Trophoblast cell (in vitro differentiated cells and primary cell): ENCODE results near the gene FAM209B.

ENCODE experiments used
- DNase-seq, 2 donors: peaks; one replicate each; pipeline ENCODE4 v3.0.0-alpha.2; 2016
- H2AFZ ChIP-seq: 2 replicates; pipeline ENCODE4 v1.6.1; 2013; ENCODE audit warnings: low read length, moderate library complexity, mild to moderate bottlenecking; ENCODE audit not compliant: insufficient read depth, poor library complexity
- H2AK5ac ChIP-seq: 2 replicates; pipeline ENCODE4 v1.6.1; 2013; ENCODE audit warnings: mild to moderate bottlenecking, low read length
- H2BK120ac ChIP-seq: 2 replicates; pipeline ENCODE4 v1.6.1; 2013; ENCODE audit warnings: low read length, mild to moderate bottlenecking, moderate library complexity; ENCODE audit not compliant: insufficient read depth, poor library complexity
- H2BK12ac ChIP-seq: 2 replicates; pipeline ENCODE4 v1.6.1; 2013; ENCODE audit warnings: mild to moderate bottlenecking, low read length, moderate library complexity
- H2BK5ac ChIP-seq: 2 replicates; pipeline ENCODE4 v1.6.1; 2013; ENCODE audit warnings: low read length, low read depth, moderate library complexity, mild to moderate bottlenecking; ENCODE audit not compliant: poor library complexity
- H3K14ac ChIP-seq: 2 replicates; pipeline ENCODE4 v1.6.1; 2013; ENCODE audit warnings: mild to moderate bottlenecking, low read length
- H3K18ac ChIP-seq: 2 replicates; pipeline ENCODE4 v1.6.1; 2013; ENCODE audit warnings: mild to moderate bottlenecking, low read length
- H3K23ac ChIP-seq: 2 replicates; pipeline ENCODE4 v1.6.1; 2013; ENCODE audit warnings: low read length
- H3K27ac ChIP-seq: 2 replicates; pipeline ENCODE4 v1.5.1; 2013; ENCODE audit warnings: low read depth, mild to moderate bottlenecking, inconsistent platforms, low read length, moderate library complexity
- H3K27me3 ChIP-seq: 2 replicates; pipeline ENCODE4 v1.6.1; 2013; ENCODE audit warnings: inconsistent platforms, mild to moderate bottlenecking, low read length, moderate library complexity; ENCODE audit not compliant: insufficient read depth
- H3K36me3 ChIP-seq, 2 experiments: 1 replicate in 1 of 2; 2 replicates in 1 of 2; pipeline ENCODE4 v1.6.1; 2013; ENCODE audit warnings: low read length in 2 of 2, mild to moderate bottlenecking in 2 of 2, moderate library complexity in 1 of 2; ENCODE audit not compliant: insufficient read depth in 2 of 2, control insufficient read depth in 1 of 2
- H3K4ac ChIP-seq: 2 replicates; pipeline ENCODE4 v1.6.1; 2013; ENCODE audit warnings: low read depth, mild to moderate bottlenecking, low read length, moderate library complexity
- H3K4me1 ChIP-seq, 2 experiments: 1 replicate in 1 of 2; 2 replicates in 1 of 2; pipeline ENCODE4 v1.6.1; 2013; ENCODE audit warnings: low read length in 2 of 2, mild to moderate bottlenecking in 2 of 2, moderate library complexity in 1 of 2; ENCODE audit not compliant: insufficient read depth in 2 of 2, control insufficient read depth in 1 of 2
- H3K4me2 ChIP-seq: 2 replicates; pipeline ENCODE4 v1.6.1; 2013; ENCODE audit warnings: inconsistent platforms, mild to moderate bottlenecking, low read length, moderate library complexity
- H3K4me3 ChIP-seq: 2 replicates; pipeline ENCODE4 v1.5.1; 2013; ENCODE audit warnings: mild to moderate bottlenecking, low read depth, low read length, inconsistent platforms
- H3K79me1 ChIP-seq: one replicate; pipeline ENCODE4 v1.6.1; 2013; ENCODE audit warnings: low read length
- H3K79me2 ChIP-seq: 2 replicates; pipeline ENCODE4 v1.6.1; 2013; ENCODE audit warnings: low read length, mild to moderate bottlenecking; ENCODE audit not compliant: control insufficient read depth, insufficient read depth, poor library complexity
- H3K9ac ChIP-seq: 2 replicates; pipeline ENCODE4 v1.6.1; 2013; ENCODE audit warnings: mild to moderate bottlenecking, low read length
- H3K9me3 ChIP-seq: 2 replicates; pipeline ENCODE4 v1.6.1; 2013; ENCODE audit warnings: low read depth, mild to moderate bottlenecking, control low read depth, inconsistent platforms, low read length; ENCODE audit not compliant: insufficient read depth
- H4K12ac ChIP-seq: 2 replicates; pipeline ENCODE4 v1.6.1; 2013; ENCODE audit warnings: low read depth, mild to moderate bottlenecking, low read length, moderate library complexity
- H4K8ac ChIP-seq: 2 replicates; pipeline ENCODE4 v1.6.1; 2013; ENCODE audit warnings: low read depth, mild to moderate bottlenecking, low read length, moderate library complexity
- H4K91ac ChIP-seq: one replicate; pipeline ENCODE4 v1.6.1; 2013; ENCODE audit warnings: low read depth, mild to moderate bottlenecking, low read length, moderate library complexity
- WGBS: extraction: QIAGEN DNeasy Blood & Tissue Kit; methylation state at CpG from one replicate; pipeline ENCODE4 v1.1.7; 2013; ENCODE audit warnings: missing lambda C conversion rate; ENCODE audit not compliant: insufficient read length, insufficient coverage; ENCODE audit errors: extremely low coverage; 5-methylcytosine and 5-hydroxymethylcytosine counted together

Gene FAM209B

DNA sequence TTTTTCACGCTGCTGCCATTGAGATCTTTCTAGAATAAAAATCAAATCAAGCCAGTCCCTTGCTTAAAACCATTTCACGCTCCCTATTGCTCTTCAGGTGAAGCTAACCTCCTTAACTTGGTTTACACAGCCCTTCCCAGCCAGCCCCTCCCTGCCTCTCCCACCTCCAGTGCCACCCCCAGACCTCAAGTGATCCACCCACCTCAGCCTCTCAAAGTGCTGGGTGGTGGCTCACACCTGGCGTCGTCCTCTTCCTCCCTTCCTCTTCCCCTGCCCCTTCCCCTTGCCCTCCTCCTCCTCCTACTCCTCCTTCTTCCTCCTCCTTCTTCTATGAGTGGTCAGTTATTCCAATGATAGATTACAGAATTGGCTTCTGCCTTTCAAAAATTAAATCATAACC, 42.9 kb downstream of the FAM209B start:
- H3K4me1 ChIP-seq, result peaks cover 8 to 11% of the 10 kb centered on the region in 2 experiments
- no peak overlapping the region for H4K8ac ChIP-seq
- peaks cover 2% of the 10 kb centered on the region for H3K79me2 ChIP-seq
- H3K14ac ChIP-seq, result peak overlapping the region; percentile 26
- H3K18ac ChIP-seq, result no peak overlapping the region
- H3K79me1 ChIP-seq, result peaks cover 6% of the 10 kb centered on the region
- no peak for DNase-seq
- no peak overlapping the region for H3K9ac ChIP-seq
- H3K36me3 ChIP-seq, result no peaks in the 10 kb centered on the region
- no peak overlapping the region for H2AFZ ChIP-seq
- no peak overlapping the region for H3K23ac ChIP-seq
- no CpG with 5 or more reads among the region's 4 CpGs for WGBS
- no peaks in the 10 kb centered on the region for H3K27me3 ChIP-seq
- H2BK5ac ChIP-seq, result no peak overlapping the region
- no peaks in the 10 kb centered on the region for H3K9me3 ChIP-seq
- no peak overlapping the region for H3K4me3 ChIP-seq
- no peak overlapping the region for H3K4ac ChIP-seq
- H3K27ac ChIP-seq, result no peak overlapping the region
- peak overlapping the region; percentile 37 for H2BK120ac ChIP-seq
- H2BK12ac ChIP-seq, result peak overlapping the region; percentile 41
- H2AK5ac ChIP-seq, result peak overlapping the region; percentile 91
- no peak overlapping the region for H4K12ac ChIP-seq
- H4K91ac ChIP-seq, result peak overlapping the region; percentile 66
- no peak overlapping the region for H3K4me2 ChIP-seq

GRCh38 chr20:56579301-56579710, 46.3 kb downstream of the FAM209B start:
- Histone ChIP-seq H2AFZ (no peak overlapping the region), H4K91ac (peak overlapping the region; percentile 81), H3K36me3 (no peaks in the 10 kb centered on the region), H3K27ac (peak overlapping the region; percentile 36), H2AK5ac (no peak overlapping the region), H3K4me3 (no peak overlapping the region), H2BK120ac (peak overlapping the region; percentile 78), H3K4me2 (no peak overlapping the region), H3K9ac (no peak overlapping the region), H4K8ac (peak overlapping the region; percentile 63), H4K12ac (peak overlapping the region; percentile 16), H3K4me1 (peaks cover 8 to 11% of the 10 kb centered on the region in 2 experiments), H3K79me1 (peaks cover 6% of the 10 kb centered on the region), H3K23ac (no peak overlapping the region), H2BK12ac (peak overlapping the region; percentile 87), H2BK5ac (peak overlapping the region; percentile 67), H3K4ac (no peak overlapping the region), H3K9me3 (no peaks in the 10 kb centered on the region), H3K79me2 (peaks cover 2% of the 10 kb centered on the region), H3K14ac (peak overlapping the region; percentile 82), H3K18ac (peak overlapping the region; percentile 88), H3K27me3 (no peaks in the 10 kb centered on the region)
- peak; percentile 57 to 76 for DNase-seq
- WGBS, result no CpG with 5 or more reads among the region's 6 CpGs

- peak overlapping the region; percentile 78 for H2BK120ac ChIP-seq
Measured at GRCh38 chr20:56580226-56580625, 47.2 kb downstream of the FAM209B start.

GRCh38 chr20:56581701-56582100, 48.7 kb downstream of the FAM209B start:
- no peak overlapping the region for H4K12ac ChIP-seq
- H3K9ac ChIP-seq, result no peak overlapping the region
- H3K36me3 ChIP-seq, result no peaks in the 10 kb centered on the region
- no peak overlapping the region for H2AK5ac ChIP-seq
- no peak for DNase-seq
- no peak overlapping the region for H3K18ac ChIP-seq
- H3K4ac ChIP-seq, result no peak overlapping the region
- H3K14ac ChIP-seq, result no peak overlapping the region
- peak overlapping the region; percentile 55 for H2BK12ac ChIP-seq
- H2BK5ac ChIP-seq, result no peak overlapping the region
- no CpG with 5 or more reads among the region's 2 CpGs for WGBS
- H3K4me2 ChIP-seq, result no peak overlapping the region
- no peak overlapping the region for H2AFZ ChIP-seq
- H2BK120ac ChIP-seq, result no peak overlapping the region
- H3K79me1 ChIP-seq, result peaks cover 9% of the 10 kb centered on the region
- peaks cover 2% of the 10 kb centered on the region for H3K79me2 ChIP-seq
- H3K9me3 ChIP-seq, result no peaks in the 10 kb centered on the region
- peaks cover 8 to 11% of the 10 kb centered on the region in 2 experiments for H3K4me1 ChIP-seq
- no peak overlapping the region for H4K8ac ChIP-seq
- H3K4me3 ChIP-seq, result no peak overlapping the region
- no peaks in the 10 kb centered on the region for H3K27me3 ChIP-seq
- no peak overlapping the region for H3K23ac ChIP-seq
- H4K91ac ChIP-seq, result no peak overlapping the region
- no peak overlapping the region for H3K27ac ChIP-seq

More at GRCh38 chr20:56580226-56580625, 47.2 kb downstream of the FAM209B start:
- Histone ChIP-seq H3K27me3 (no peaks in the 10 kb centered on the region), H2BK5ac (peak overlapping the region; percentile 27), H2AK5ac (peak overlapping the region; percentile 88), H4K12ac (no peak overlapping the region), H4K91ac (peak overlapping the region; percentile 81), H3K27ac (no peak overlapping the region), H3K9ac (no peak overlapping the region), H3K18ac (peak overlapping the region; percentile 68), H3K36me3 (no peaks in the 10 kb centered on the region), H3K4me1 (peaks cover 8 to 11% of the 10 kb centered on the region in 2 experiments), H2BK12ac (peak overlapping the region; percentile 87), H3K9me3 (no peaks in the 10 kb centered on the region), H3K4ac (peak overlapping the region; percentile 33), H3K4me2 (no peak overlapping the region), H2AFZ (no peak overlapping the region), H3K4me3 (no peak overlapping the region), H3K14ac (peak overlapping the region; percentile 44), H3K79me2 (peaks cover 2% of the 10 kb centered on the region), H3K79me1 (peaks cover 6% of the 10 kb centered on the region), H3K23ac (no peak overlapping the region), H4K8ac (peak overlapping the region; percentile 63)
- DNase-seq, result no peak
- WGBS, result no CpG with 5 or more reads among the region's 12 CpGs
